ENCODE results near the gene ATP2A3.

The ATP2A3 gene

GRCh38 chr17:3959921-3960601 is 4.2 kb downstream of the ATP2A3 start:
- TF ChIP-seq CTCF (conservative IDR thresholded peaks at IDR 0.05; ENCODE audit: low read length): no peak
- no peak overlapping the region for H3K4me3 ChIP-seq (ENCODE audit: low read length)
- DNase-seq (ENCODE audit: low read depth): no peak

- TF ChIP-seq CTCF (conservative IDR thresholded peaks at IDR 0.05; ENCODE audit: low read length): no peak
- peak; percentile 9 for DNase-seq (ENCODE audit: low read depth)
- H3K4me3 ChIP-seq (ENCODE audit: low read length): no peak overlapping the region
These were observed 4.8 kb downstream of the ATP2A3 start for GRCh38 chr17:3959295-3959899.

- TF ChIP-seq CTCF (conservative IDR thresholded peaks at IDR 0.05; ENCODE audit: low read length): no peak
- no peak overlapping the region for H3K4me3 ChIP-seq (ENCODE audit: low read length)
- DNase-seq (ENCODE audit: low read depth): no peak
These were observed 6.3 kb downstream of the ATP2A3 start for GRCh38 chr17:3957735-3958599.

GRCh38 chr17:3956983-3957382 is 7.3 kb downstream of the ATP2A3 start:
- no peak for DNase-seq (ENCODE audit: low read depth)
- H3K4me3 ChIP-seq (ENCODE audit: low read length): no peak overlapping the region
- TF ChIP-seq CTCF (conservative IDR thresholded peaks at IDR 0.05; ENCODE audit: low read length): no peak

GRCh38 chr17:3956327-3956957 is 7.8 kb downstream of the ATP2A3 start:
- no peak overlapping the region for H3K4me3 ChIP-seq (ENCODE audit: low read length)
- no peak for DNase-seq (ENCODE audit: low read depth)
- TF ChIP-seq CTCF (conservative IDR thresholded peaks at IDR 0.05; ENCODE audit: low read length): no peak

GRCh38 chr17:3955673-3955988 is 8.6 kb downstream of the ATP2A3 start:
- no peak for TF ChIP-seq CTCF (conservative IDR thresholded peaks at IDR 0.05; ENCODE audit: low read length)
- DNase-seq (ENCODE audit: low read depth): no peak
- no peak overlapping the region for H3K4me3 ChIP-seq (ENCODE audit: low read length)
